Hippocampal formation (tissue), 2 donors: ENCODE results near the gene ALPP.
"Not testable (repeated sequence)": the region's sequence is repeated elsewhere in the genome, so short reads cannot be mapped to it uniquely, and the experiment has no call there.

ENCODE experiments used
- DNase-seq, 2 donors: peaks; one replicate each; lab custom pipeline; 2025; lab: John Stamatoyannopoulos, UW

Gene ALPP

DNA sequence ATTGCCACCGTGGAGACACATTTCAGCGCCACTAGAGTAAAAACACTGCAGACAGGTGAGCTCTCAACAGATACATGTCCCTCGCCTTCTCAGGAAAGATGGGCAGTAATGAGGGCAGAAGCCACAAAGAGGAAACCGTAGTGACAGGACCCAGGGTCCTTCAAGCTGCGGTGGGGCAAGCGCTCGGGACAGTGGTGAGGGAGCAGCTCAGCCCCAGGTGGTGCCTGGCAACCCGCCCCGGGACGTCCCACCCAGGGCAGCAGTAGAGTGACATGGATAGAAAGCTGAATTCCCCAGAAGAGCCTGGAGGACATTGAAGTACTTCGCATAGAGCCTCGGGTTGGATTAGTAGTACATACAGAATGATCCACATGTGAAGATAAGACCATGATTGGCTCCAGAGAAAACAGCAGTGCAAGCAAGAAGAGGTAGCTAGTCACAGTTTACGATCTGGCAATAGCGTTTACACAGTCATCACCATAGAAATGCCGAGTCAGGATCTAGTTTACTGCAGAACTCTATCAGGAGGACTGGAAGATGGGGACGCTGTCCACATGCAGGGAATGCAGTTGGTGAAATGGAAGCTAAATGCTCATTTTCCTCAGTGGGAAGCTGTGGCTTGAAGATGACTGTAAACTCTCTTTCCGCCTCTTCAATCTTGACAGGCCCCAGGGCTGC, 37.4 kb upstream of the ALPP start:
- no peak for DNase-seq

DNA sequence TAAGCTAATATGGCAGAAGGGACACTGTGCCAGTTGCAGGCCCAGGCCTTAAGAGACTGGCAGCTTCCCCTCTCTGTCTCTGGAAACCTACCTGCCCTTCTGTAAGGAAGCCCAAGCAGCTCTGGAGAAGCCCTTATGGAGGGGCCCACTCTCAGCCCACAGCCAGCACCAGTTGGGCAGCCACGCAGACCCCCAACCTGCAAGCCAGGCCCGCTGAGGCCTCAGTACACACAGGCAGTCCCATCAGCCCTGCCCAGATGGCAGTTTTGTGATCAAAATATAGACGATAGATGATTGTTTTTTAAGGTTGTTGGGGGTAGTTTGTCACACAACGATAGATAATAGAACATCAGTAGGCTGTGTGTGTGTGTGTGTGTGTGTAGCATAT, 36.8 kb upstream of the ALPP start:
- no peak for DNase-seq

DNA sequence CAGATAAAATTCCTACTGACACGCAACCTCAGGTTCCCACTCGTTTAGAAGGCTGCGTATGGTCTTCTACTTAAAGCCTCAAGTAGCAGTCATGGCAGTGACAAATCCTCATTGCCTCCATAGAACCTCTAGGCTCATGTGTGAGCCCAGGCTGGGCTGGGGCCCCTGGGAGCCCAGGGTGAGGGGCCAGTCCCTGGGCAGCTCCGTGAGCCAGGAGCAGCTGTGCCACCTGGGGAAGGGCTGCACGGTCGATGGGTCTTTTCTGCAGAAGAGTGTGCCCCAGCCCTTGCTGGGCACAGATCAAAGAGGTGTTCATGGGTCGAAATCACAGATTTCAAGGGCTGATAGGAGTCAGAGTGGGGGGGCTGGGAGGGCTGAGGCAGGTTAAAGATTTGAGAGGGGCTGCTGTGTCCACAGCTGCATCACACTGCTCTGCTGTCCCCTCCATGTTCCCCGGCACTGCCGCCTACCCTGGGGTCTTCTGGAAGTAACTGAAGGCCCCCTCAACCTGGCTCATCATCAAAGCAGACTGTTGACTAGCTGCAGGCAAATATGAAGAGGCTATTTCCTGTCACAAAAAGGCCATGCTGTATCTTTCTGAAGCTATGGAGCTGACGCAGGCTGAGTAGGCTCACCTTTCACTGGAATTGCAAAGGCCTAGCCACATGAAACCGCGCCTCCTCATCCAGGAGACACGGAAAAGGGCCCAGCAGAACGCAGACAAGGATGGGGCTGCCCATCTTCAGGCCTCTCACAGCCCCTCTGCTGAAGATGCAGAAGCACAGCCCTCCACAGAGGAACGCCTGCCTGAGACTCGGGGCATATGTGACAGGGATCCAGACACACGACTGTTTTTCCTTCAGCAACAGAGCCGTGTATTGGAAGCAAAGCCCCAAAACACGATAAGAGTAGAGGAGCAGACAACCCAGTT, 35.7 kb upstream of the ALPP start:
- DNase-seq, result no peak

DNA sequence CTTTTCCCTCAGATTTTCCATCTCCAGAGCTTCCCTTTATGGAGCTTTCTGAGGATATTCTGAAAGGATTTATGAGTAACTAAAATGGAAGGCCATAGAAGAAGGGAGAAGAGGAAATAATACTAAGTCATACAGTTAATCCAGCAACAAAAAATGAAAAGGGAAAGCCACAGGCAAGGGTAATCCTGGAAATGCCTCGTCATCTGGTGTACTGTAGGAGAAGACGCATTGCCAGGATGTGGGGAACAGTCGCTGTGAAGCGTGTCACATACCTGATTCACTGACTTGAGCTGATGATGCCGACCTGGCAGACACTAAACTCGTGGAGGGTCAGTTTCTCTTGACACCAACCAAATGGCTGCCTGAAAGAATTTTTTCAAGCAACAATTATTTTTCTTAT, 34.7 kb upstream of the ALPP start:
- DNase-seq, result no peak

DNA sequence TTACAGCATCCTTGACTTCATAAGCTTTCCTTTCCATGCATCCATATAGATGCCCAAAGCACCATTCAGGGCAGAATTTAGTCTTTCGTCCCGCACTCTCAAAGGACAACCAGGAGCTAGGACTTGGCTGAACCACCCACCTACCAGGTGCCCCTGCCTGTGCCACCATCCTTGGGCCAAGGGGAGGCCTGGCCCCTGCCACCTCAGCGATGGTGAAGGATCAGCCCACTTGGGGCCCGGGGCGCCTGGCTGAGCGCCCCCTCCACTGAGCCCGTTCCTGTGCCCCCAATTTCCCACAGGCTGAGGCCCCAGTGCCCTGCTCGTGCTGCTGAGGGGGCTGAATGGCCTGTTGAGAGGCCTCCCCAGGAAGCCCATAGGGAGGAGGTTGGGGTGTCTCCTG, 33.3 kb upstream of the ALPP start:
- no peak for DNase-seq

DNA sequence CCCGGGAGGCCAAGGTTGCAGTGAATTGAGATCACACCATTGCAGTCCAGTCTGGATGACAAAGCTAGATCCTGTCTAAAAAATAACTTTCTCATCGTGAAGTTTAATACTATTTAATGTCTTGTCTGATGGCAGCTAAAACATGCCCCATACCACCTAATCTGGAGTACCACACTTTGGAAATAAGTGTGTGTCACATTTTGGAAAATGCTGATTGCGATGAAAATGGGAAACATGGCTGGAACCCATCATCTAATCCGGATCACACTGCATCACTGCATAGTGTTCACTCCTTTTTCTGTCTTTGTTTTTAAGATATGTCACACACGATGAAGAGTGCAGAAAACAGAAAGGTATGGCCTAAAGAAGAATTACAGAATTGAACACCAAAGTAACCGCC, 31.2 kb upstream of the ALPP start:
- DNase-seq, result no peak

DNA sequence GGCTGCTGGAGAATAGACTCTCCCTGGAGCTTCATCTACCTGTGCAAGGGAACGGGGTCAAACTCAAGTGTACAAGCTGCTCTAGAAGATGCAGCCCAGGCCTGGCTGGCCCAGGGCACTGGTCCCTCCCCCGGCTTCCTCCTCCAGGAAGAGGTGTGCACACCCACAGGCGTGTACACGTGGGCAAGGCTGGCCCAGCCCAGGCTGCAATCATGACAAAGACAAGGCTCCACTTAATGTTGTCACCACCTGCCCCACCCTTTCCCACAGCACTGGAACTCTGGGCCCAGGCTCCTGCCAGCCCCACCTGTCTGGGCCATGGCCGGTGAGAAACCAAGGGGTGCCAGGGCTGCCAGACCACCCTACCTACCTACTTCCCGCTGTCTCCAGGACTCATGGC, 29.6 kb upstream of the ALPP start:
- no peak for DNase-seq

DNA sequence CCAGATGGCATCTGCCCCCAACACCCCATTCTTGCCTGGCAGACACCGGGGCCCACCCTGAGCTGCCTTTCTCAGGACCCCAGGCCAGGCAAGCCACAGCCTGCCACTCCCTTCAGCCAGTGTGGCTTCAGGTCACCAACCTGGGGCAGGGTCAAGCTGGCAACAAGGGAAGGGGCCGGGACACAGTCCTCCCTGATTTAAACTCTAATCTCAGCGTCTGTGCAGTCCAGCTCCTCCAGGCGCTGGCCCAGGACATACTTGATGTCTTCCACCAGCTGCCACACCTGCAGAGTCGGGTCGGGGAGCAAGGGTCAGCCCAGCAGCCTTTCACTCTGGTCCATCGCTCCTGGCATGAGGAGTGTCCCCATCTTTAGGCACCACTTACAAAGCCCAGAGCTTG, 29.0 kb upstream of the ALPP start:
- no peak for DNase-seq

DNA sequence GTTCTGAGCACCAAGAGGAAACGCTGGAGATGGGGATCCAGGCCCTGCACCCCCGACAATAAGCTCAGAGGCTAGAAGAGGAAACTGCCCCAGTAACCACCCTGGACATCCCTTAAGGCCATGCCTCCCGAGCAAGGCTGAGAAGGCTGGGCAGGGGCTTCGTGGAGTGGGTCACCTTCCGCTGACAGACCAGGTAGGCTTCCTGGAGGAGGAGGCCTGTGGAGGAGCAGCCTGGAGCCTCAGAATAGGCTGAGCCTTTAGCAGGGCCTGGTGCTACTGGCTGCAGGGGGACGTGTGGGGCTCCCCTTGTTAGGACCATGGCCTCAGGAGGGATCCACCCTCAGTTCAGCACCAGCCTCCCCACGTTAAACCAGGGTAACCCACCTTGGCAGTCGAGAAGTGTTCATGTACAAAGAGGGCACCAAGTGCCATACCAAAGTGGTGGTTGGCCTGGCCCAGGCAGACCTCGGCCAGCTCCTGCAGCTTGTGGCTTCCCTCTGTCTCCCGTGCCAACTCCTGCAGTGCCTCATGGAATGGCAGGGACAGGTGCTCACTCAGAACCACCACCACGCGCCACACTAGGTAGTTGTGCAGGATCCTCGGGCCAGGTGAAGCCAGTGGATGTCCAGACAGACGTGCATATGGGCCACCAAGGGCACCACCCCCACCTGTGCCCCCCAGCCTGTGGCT, 28.5 kb upstream of the ALPP start:
- no peak for DNase-seq

DNA sequence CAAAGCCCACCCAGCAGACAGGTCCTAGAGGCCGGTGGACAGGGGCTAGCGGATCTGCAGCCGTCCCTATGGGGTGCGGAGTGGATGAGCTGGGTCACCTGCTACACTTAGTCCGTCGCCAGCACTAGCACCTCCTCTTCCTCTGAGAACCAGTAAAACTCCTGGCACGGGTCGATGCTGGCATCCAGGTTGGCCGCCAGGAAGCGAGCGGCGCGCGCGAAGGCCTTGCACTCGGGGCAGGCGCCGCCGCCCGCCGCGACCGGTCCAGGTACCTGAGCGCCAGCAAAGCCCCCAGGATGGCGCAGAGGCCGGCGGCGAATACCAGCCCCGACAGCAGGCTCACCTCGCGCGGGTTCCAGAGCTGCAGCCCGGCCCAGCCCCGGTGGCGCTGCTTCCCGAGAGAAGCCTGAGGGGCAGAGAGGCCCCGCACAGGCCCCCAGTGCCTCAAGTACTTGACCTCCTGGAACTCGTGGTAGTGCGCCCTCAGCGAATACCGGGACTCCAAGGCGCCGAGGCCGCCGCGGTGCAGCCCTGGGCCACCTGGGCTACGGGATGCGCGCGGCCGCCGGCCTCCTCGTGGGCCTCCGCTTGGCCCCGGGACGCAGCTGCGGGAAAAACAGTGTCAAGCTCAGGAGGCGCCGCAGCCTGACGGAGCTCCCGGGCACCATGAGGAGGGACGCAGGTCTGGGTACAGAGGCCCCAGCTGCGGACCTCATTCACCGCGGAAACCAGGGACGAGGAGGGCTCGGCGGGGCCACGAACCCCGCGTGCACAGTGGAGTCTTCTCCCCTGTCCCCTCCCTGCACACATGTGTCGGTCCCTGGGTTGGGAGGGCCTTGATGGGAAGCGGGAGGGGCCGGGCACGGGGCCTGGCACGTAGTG, 27.5 kb upstream of the ALPP start:
- DNase-seq, result no peak

DNA sequence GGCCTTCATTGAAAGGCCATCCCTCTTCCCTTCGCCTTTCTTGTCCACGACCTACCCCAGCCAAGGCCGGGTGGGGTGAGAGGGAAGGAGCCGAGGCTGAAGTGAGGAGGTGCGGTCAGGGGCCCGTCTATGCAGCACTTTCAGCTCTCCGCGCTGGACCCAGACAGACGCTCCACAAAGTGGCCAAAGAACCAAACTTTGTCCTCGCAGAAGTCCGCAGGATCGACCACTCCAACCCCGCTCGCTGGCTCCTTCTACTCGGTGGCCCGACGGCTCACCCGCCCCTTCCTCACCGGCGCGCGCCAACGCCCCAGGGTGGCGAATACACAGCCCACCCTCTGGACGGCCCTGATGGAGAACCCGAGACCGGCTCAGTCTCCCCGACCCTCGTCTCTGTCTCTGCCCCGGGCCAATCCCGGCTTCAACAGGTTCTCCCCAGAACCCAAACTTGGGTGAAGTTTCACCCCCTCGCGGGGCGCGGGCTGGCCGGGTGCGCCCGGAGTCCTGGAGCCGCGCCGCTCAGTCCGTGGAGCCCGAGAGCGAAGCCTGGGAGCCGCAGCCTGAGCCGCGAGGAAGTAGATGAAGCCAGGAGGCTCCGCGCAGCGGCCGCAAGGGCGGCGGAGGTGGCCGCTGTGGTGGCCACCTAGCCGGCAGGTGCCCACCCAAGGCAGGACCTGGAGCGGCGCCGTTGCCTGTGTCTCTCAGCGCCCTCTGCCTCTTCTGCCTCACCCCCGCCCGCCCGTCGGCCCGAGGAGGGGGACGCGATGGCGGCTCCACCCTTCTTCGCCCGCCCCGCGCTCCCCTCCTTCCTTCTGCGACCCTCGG, 26.7 kb upstream of the ALPP start:
- DNase-seq, result no peak

DNA sequence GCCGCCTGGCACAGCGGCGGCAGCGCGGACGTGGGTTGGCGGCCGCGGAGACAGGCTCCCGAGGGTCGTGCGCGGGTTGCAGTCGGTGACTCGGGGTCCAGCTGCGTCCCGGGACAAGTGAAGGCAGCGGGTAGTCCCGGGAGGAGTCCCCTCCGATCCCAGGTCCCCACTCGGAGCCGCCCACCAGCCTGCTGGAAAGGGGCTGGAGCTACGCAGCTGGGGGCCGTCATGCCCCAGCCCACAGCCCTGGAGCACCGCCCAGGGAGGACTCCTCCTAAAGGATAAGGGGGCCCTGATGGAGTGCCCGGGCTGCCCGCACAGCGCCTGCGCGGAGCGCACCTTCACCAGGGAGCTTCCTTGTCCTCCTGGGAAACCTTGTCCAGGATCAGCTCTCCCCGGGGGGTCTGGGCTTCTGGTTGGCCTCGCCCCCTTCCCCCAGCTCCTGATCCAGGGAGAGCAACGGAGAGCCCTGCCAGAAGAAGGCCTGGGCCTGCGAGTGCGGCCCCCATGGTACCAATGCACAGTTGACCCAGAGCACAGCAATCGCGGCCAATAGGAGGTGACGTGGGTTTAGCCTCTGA, 25.9 kb upstream of the ALPP start:
- no peak for DNase-seq

DNA sequence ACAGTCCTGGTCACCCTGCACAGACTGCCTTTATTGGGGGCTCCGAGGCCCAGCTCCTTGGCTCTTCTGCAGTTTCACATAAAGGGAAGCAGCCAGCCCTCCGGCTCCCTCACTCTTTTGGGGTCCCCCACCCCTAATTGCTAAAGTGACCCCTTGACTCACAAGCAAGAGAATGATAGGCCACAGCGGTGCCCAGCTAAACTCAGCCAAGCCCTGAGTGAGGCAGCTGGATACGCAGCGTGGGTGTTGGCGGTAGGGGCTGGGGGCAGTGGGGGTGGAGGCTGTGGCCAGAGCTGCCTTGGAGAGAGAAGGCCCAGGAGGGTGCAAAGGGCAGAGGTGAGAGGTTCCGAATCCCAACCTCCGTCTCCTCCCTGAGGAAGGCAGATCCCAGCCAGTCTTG, 25.5 kb upstream of the ALPP start:
- no peak for DNase-seq

DNA sequence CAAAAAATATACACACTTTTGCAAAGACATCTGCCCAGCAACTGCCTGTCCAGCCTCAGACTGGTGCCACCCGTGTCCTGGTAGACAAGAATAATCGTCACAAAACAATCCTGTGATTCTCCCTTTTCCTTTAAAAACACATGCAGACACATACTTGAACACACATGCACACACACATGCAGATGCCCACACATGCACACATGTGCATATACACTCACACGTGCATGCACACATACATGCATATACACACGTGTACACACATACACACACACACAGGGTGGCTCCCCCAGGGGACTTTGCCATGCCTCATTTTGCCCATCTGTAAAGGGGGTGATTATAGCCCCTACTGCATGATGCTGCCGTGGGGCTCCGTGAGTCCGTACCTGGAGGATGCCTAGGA, 24.9 kb upstream of the ALPP start:
- no peak for DNase-seq

DNA sequence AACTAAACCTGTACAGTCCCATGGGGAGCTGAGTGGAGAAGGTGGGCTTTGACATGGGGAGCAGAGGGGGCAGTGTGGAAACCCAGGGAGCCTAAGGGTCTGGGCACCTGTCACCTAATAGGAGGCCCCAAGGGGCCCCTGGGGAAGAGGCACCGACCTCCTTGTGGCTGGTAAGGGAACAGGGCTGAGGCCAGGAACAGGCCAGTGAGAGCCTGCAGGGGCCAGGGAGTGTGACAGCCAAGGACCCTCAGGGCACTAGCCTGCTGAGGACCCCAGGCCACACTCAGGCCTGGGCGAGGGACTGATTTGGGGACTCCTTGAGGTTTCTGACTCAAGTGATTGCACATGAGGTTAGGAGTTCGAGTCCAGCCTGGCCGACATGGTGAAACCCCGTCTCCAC, 24.5 kb upstream of the ALPP start:
- no peak for DNase-seq

DNA sequence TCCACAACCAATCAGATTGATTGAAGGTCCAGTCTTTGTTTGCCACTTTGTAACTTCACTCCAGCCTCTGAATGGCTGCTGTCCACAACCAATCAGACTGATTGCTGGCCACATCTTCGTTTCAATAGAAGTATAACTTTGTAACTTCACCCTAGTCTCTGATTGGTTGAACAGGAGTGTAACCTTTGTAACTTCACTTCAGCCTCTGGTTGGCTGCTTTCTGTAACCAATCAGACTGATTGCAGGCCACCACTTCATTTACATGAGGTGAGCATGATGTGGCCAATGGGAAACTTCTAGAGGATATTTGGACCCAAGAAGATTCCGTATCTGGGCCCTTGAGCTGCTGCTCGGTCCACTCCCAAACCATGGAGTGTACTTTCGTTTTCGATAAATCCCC, 16.9 kb upstream of the ALPP start:
- no peak for DNase-seq

DNA sequence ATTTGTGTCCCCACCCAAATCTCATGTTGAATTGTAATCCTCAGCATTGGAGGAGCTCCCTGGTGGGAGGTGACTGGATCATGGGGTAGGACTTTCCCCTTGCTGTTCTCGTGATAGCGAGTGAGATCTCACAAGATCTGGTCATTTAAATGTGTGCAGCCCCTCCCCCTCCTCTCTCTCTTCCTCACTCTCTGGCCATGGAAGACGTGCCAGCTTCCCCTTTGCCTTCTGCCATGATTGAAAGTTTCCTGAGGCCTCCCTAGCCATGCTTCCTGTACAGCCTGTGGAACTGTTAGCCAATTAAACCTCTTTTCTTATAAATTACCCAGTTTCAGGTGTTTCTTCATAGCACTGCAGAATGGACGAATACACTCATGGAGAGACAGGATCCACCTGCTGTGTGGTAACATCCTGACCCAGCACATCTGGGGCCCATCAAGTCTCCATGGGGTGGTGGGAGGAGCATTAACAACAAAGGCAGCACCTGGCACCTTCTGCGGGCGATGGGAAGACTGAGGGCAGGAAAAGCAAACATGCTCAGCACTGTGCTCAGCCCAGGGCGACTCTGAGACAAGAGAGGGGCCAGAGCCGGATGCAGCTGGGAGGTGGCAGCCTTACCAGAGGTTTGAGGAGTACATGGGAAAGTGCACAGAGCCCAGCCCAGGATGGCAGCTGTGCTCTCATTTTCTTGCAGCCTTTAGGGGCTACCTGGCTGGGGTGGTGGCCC, 16.2 kb upstream of the ALPP start:
- no peak for DNase-seq

DNA sequence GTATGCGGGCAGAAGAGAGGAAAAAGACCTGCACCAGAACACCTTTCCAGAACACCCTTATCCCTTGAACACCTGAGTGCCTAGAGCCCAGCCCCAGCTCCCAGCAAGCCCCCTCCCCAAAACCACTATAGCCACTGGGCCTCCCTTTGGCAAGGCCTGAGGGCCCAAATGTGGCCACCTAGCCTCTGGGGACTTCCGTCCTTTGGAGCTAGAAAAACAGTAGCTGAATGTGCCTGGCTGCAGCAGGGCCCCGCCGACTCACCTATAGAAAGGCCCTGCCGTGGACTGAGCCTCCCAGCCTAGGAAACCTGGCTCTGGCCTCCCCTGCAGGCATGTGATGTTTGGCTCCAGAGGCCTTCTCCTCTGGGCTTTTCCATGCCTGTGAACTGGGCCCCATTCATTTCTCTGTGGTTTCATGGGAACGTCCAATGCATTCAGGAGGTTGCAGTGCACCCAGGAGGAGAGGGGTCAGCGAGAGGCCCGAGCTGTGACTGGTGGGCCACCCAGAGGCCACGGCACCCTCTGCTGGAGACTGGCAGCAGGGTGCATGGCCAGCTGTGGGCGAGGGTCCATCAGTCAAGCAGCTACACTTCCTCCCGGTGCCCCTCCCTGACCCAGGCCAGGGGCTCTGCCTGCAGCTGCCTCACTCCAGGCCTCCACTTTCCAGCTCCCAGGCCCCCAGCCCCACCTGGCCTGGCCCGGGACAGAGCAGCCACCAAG, 15.3 kb upstream of the ALPP start:
- not testable (repeated sequence) for DNase-seq
